Keratinocyte (primary cell): ENCODE measurements around the gene INPP5B. TPM values are rescaled to one million over a fixed set of nuclear protein-coding genes. Genes with fewer than 3 reads are reported as not detected.

Experiments used
- DNase-seq: peaks from one replicate; pipeline ENCODE4 v3.0.0-alpha.2; 2011; ENCODE audit warnings: low read depth, missing footprints, low spot score
- FAIRE-seq: peaks from 2 replicates; lab custom pipeline; 2011; peaks lifted over from hg19 to GRCh38; lab: Jason Lieb, UNC
- H2AFZ ChIP-seq: 2 replicates; pipeline ENCODE4 v1.6.0; 2012; ENCODE audit warnings: low read length, control low read depth, inconsistent platforms; ENCODE audit not compliant: control insufficient read depth
- H3K27ac ChIP-seq: 2 replicates; pipeline ENCODE4 v1.5.1; 2011; ENCODE audit warnings: low read length; ENCODE audit not compliant: control insufficient read depth, insufficient read depth
- H3K27me3 ChIP-seq: 3 replicates; pipeline ENCODE4 v1.6.0; 2011; ENCODE audit warnings: low read length; ENCODE audit not compliant: control insufficient read depth, insufficient read depth; ENCODE audit errors: extremely low read depth
- H3K36me3 ChIP-seq, 2 experiments: 2 replicates in 1 of 2; 3 replicates in 1 of 2; pipeline ENCODE4 v1.5.1; 2011; ENCODE audit warnings: low read length in 2 of 2, mild to moderate bottlenecking in 1 of 2; ENCODE audit not compliant: control insufficient read depth in 2 of 2, insufficient read depth in 2 of 2; ENCODE audit errors: extremely low read depth in 1 of 2
- H3K4me1 ChIP-seq: 3 replicates; pipeline ENCODE4 v1.5.1; 2011; ENCODE audit warnings: low read length; ENCODE audit not compliant: control insufficient read depth, insufficient read depth; ENCODE audit errors: extremely low read depth
- H3K4me2 ChIP-seq: 3 replicates; pipeline ENCODE4 v1.6.0; 2011; ENCODE audit warnings: low read depth, low read length; ENCODE audit not compliant: control insufficient read depth, insufficient read depth; ENCODE audit errors: extremely low read depth
- H3K4me3 ChIP-seq, 3 experiments: fragments of 200-600 bp in 1 of 3; sonication (generic) in 1 of 3; 2 replicates in 2 of 3; 3 replicates in 1 of 3; pipeline ENCODE4 v1.5.1; 2011 to 2016; ENCODE audit warnings: low read length in 3 of 3, mild to moderate bottlenecking in 3 of 3, control low read depth in 2 of 3, inconsistent platforms in 1 of 3, low read depth in 1 of 3, mixed read lengths in 1 of 3, mixed run types in 1 of 3, moderate library complexity in 1 of 3; ENCODE audit not compliant: control insufficient read depth in 2 of 3, insufficient read depth in 2 of 3; ENCODE audit errors: extremely low read depth in 1 of 3
- H3K79me2 ChIP-seq: 2 replicates; pipeline ENCODE4 v1.6.0; 2012; ENCODE audit warnings: low read length; ENCODE audit not compliant: control insufficient read depth, insufficient read depth
- H3K9ac ChIP-seq: 3 replicates; pipeline ENCODE4 v1.6.0; 2011; ENCODE audit warnings: low read length; ENCODE audit not compliant: control insufficient read depth, insufficient read depth; ENCODE audit errors: extremely low read depth
- H3K9me1 ChIP-seq: 3 replicates; pipeline ENCODE4 v1.6.0; 2011; ENCODE audit warnings: low read length; ENCODE audit not compliant: control insufficient read depth, insufficient read depth; ENCODE audit errors: extremely low read depth
- H3K9me3 ChIP-seq: 2 replicates; pipeline ENCODE4 v1.5.1; 2012; ENCODE audit warnings: low read depth, low read length; ENCODE audit not compliant: control insufficient read depth
- H4K20me1 ChIP-seq: 3 replicates; pipeline ENCODE4 v1.6.0; 2011; ENCODE audit warnings: low read length; ENCODE audit not compliant: control insufficient read depth, insufficient read depth; ENCODE audit errors: extremely low read depth
- CTCF ChIP-seq, 3 experiments: IDR thresholded peaks in 1 of 3; conservative IDR thresholded peaks in 1 of 3; optimal IDR thresholded peaks in 1 of 3; 2 replicates in 2 of 3; 3 replicates in 1 of 3; pipeline versions ENCODE3 to v1.5.1; 2011; ENCODE audit warnings: low read length in 3 of 3, mild to moderate bottlenecking in 3 of 3, moderate library complexity in 2 of 3, control low read depth in 1 of 3, inconsistent platforms in 1 of 3; ENCODE audit not compliant: insufficient read depth in 2 of 3; ENCODE audit errors: extremely low read depth in 1 of 3
- EZH2 ChIP-seq: IDR thresholded peaks from one replicate; pipeline ENCODE4 v1.6.1; 2012; ENCODE audit warnings: inconsistent platforms, mild to moderate bottlenecking, low read length, moderate library complexity
- dilution Hi-C: fragments of 300-500 bp; cut with MboI; formaldehyde crosslinking; loops from one replicate; pipeline ENCODE4 v1.7.0; 2020; ENCODE audit warnings: low sequenced_read_pairs; ENCODE audit not compliant: extremely low pct_ligation_motif_present
- polyA plus RNA-seq, 5 experiments: library from polyadenylated mRNA; depleted of rRNA in 3 of 5; stranded (reverse) in 3 of 5; stranded (forward) in 1 of 5; unstranded in 1 of 5; fragments of >200 nt; gene quantifications; 1 replicate in 1 of 5; 2 replicates in 3 of 5; 3 replicates in 1 of 5; pipeline versions ENCODE4 v1.2.1 to v1.2.3, GENCODE V29; 2011 to 2012; ENCODE audit warnings: missing spikeins in 2 of 5, low read depth in 1 of 5, low replicate concordance in 1 of 5

Gene INPP5B
- polyA plus RNA-seq, 1 donor (not counting 4 experiments of a cell fraction or from before 2014, with no cell fraction given): 6.4 TPM

- TF ChIP-seq CTCF (optimal IDR thresholded peaks at IDR 0.05 in 1 of 3, IDR thresholded peaks at IDR 0.05 in 1 of 3, conservative IDR thresholded peaks at IDR 0.05 in 1 of 3; ENCODE audit: extremely low read depth in 1 of 3, insufficient read depth in 2 of 3, low read length in 3 of 3) (no peak), EZH2 (no peak)
- H3K9me1 ChIP-seq: no peaks in the 10 kb centered on the region
- dilution Hi-C loops: no loop called here
- no peaks in the 10 kb centered on the region for H4K20me1 ChIP-seq
- no peak overlapping the region for H2AFZ ChIP-seq
- peaks cover 11 to 23% of the 10 kb centered on the region in 2 experiments for H3K36me3 ChIP-seq
- no peaks in the 10 kb centered on the region for H3K4me1 ChIP-seq
- H3K27me3 ChIP-seq: no peaks in the 10 kb centered on the region
- peak; percentile 19 for DNase-seq
- H3K79me2 ChIP-seq: no peaks in the 10 kb centered on the region
- H3K4me2 ChIP-seq: no peak overlapping the region
- no peak overlapping the region for H3K4me3 ChIP-seq
- H3K9ac ChIP-seq: no peak overlapping the region
- no peak overlapping the region for H3K27ac ChIP-seq
- H3K9me3 ChIP-seq: no peaks in the 10 kb centered on the region
- no peak for FAIRE-seq
Measured at GRCh38 chr1:37958690-37959089, 11.8 kb upstream of the INPP5B start.

GRCh38 chr1:37955685-37956084, 8.8 kb upstream of the INPP5B start:
- peaks cover 11 to 23% of the 10 kb centered on the region in 2 experiments for H3K36me3 ChIP-seq
- no peak overlapping the region for H3K27ac ChIP-seq
- TF ChIP-seq EZH2 (no peak), CTCF (optimal IDR thresholded peaks at IDR 0.05 in 1 of 3, IDR thresholded peaks at IDR 0.05 in 1 of 3, conservative IDR thresholded peaks at IDR 0.05 in 1 of 3; ENCODE audit: extremely low read depth in 1 of 3, insufficient read depth in 2 of 3, low read length in 3 of 3) (no peak)
- H3K9ac ChIP-seq: no peak overlapping the region
- H3K9me3 ChIP-seq: no peaks in the 10 kb centered on the region
- no peak for DNase-seq
- dilution Hi-C loops: no loop called here
- no peaks in the 10 kb centered on the region for H3K9me1 ChIP-seq
- H4K20me1 ChIP-seq: no peaks in the 10 kb centered on the region
- no peak overlapping the region for H3K4me3 ChIP-seq
- no peak for FAIRE-seq
- H2AFZ ChIP-seq: no peak overlapping the region
- H3K79me2 ChIP-seq: no peaks in the 10 kb centered on the region
- H3K27me3 ChIP-seq: no peaks in the 10 kb centered on the region
- no peak overlapping the region for H3K4me2 ChIP-seq
- no peaks in the 10 kb centered on the region for H3K4me1 ChIP-seq
